Measurements from ENCODE around the gene KRTAP10-2.
"Not testable (repeated sequence)": the region's sequence is repeated elsewhere in the genome, so short reads cannot be mapped to it uniquely, and the experiment has no call there.

Gene KRTAP10-2

DNA sequence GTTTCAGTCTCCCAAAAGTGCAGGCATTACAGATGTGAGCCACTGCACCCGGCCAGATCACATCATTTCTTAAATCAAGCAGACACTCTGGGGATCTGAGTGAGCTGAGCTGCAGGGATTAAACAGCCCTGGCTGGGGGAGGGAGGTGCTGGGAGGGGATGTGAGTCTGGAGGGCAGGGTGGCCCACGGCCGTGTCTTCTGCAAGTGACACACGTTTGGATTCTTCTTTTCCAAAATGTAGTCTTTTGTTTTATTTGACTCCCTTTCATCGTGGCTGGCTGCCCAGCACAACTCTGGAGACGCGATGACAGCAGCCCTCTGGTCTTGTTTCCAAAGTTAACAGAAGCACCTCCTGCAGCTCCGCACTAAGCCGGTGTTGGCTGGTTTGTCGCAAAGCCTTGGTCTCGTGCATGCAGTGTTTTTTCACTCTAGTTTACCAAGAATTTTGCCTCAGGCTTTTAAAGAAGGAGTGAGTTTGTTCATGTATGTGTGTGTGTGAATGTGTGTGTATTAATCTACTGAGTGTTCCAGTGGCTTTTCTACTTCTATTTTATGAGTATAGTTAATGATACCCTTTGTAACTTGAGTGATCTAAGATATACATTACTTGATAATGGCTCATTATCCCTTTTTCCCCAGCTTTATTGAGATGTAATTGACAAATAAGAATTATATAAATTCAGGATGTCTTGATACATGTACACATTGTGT, 31.9 kb upstream of the KRTAP10-2 start:
- no peak for DNase-seq (ENCODE audit: low spot score)

DNA sequence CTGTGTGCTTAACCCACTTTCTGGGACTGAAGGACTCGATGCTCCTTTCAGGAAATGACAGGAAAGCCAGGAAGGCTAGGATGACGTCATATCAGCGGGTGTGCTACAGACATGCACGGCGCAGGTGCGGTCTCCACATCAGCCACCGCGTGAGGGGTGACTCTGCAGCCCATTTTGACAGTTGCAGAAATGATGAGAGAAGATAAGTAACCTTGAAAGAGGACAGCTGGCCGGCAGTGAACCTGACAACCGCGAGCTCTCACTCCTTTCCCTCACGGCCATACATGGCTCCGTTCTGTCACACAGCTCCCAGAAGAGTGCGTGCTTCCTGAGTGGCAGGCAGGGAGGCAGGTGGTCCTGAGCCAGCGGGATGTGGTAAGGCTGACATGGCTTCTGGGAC, 30.8 kb upstream of the KRTAP10-2 start:
- DNase-seq (ENCODE audit: low spot score) = no peak

DNA sequence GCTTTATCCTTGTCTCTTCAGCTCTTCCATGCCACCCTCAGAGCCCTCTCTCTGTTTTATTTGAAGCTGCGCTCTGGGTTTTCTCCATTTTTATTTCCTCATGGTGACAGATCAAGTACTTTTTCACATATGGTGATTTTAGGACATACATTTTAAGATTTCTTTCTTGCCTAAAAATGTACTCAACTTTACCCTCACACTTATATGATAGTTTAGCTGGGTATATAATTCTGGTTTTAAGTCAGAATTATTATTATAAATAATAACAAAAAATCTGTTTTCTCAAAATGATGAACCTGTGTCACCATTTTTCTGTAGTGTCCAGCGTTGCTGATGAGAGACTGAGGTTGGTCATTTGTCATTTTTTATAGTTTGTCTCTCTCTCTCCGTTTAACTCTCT, 29.9 kb upstream of the KRTAP10-2 start:
- DNase-seq (ENCODE audit: low spot score) = no peak

DNA sequence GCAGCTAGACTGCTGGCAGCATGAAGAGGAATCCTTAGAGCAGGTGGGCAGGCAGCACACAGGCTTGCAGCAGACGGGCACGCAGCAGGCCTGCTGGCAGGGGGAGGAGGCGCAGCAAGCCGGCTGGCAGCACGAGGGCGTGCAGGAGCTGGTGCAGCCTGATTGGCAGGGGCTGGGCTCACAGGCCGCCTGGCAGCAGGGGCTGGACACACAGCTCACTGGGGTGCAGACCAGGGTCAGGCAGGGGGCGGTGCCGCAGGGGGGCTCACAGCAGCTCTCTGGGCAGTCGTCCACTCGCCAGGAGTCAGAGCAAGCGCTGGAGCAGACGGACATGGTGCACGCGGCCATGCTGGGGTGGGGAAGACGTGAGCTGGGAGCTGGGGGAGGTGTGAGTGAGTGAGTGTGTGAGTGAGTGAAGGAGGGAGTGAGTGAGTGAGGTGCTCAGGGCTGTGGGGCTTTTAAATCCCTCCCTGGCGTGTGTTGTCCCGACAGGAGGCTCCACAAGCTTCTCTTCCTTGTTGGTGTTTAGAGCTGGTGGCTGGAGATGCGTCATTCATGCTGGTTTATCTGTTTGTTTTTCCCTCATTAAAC, 29.0 kb upstream of the KRTAP10-2 start, which contains the start of gene KRTAP10-5:
Gene KRTAP10-5 (minus strand): TSS at position 374 of the 591 bp plus-strand sequence. CDS start 26 bp downstream, at position 348.
- not testable (repeated sequence) for DNase-seq (ENCODE audit: low spot score)

DNA sequence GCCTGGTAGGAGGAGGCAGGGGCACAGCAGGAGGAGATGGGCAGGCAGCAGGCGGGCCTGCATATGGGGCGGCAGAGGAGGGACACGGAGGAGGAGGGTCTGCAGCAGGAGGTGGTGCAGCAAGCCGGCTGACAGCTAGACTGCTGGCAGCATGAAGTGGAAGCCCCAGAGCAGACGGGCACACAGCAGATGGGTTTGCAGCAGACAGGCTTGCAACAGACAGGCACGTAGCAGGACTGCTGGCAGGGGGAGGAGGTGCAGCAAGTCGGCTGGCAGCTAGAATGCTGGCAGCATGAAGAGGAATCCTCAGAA, 28.5 kb upstream of the KRTAP10-2 start:
- no peak for DNase-seq (ENCODE audit: low spot score)

DNA sequence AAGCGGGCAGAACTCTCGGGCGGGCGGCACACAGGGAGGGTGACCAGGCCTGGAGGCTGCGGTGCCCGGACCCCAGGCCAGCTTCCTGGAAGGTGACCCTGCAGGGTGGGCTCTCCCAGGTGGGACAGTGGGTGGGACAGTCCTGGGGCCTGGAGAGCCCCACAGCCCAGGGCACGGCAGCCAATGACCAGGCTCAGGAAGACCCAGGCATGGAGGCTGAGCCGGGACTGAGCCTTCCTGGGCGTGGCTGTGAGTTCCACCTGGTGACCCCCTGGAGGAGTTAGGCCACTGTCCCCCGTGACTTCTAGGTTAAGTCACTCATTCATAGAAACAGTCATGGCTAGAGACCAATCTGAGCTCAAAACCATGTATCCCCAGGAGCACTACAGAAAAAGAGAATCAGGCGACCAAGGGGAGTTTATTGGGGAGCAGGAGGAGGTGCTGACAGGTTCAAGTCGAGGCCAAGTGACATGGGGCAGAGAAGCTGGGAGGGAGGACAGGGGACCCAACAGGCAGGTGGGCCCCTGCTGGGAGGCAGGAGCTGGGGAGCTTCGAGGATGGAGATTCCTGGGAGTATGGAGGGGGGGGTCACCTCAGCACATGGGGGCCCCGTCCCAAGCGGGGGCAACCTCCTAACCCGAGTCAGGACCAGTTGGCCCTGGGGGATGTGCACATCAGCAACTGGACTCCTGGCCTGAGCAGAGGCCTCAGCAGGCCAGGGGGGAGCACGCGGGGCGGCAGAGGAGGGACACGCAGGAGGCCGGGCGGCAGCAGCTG, 27.9 kb upstream of the KRTAP10-2 start:
- no peak for DNase-seq (ENCODE audit: low spot score)

DNA sequence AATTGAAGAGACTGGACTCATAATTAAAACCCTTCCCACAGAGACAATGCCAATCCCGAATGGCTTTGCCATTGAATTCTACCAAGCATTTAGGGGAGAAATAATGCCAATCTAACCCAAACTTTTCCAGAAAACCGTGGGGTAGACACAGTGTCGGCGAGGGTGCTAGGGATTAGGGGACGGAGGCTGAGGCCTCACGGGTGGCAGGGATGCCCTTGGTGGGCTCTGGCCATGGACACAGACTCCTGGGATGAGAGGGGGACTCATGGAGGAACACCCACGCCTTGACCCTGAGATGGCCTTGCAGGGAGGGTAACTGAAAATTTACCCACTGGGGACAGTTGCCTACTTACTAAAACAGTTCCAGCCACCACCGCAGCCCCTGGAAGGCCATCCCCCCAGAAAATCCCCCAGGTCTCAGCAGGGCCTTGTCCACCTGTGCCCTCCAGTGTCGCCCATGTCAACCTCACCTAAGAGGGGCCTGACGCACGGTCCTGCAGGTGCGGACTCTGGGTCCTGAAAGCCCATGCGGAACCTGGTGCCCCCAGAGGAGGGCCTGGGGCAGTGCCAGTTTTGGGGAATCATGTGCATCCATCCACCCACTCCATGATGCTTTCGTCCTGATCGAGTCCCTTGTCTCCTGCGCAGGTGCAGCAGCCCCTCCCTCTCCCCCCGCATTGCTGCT, 27.2 kb upstream of the KRTAP10-2 start:
- DNase-seq (ENCODE audit: low spot score) = no peak

DNA sequence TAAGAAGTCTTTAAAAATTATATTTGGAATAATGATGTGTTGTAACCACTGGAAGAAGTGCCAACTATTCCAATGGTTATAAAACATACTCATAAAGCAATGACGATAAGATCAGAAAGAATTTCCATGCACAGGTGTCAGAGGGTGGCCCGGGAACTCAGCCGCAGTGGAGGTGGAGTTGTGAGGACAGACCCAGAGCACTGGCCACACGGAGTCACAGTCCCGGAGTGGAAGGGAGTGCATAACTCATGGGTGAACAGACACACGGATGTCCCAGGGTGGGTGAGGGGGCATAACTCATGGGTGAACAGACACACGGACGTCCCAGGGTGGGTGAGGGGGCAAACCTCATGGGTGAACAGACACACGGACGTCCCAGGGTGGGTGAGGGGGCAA, 24.7 kb upstream of the KRTAP10-2 start:
- DNase-seq (ENCODE audit: low spot score) = no peak

DNA sequence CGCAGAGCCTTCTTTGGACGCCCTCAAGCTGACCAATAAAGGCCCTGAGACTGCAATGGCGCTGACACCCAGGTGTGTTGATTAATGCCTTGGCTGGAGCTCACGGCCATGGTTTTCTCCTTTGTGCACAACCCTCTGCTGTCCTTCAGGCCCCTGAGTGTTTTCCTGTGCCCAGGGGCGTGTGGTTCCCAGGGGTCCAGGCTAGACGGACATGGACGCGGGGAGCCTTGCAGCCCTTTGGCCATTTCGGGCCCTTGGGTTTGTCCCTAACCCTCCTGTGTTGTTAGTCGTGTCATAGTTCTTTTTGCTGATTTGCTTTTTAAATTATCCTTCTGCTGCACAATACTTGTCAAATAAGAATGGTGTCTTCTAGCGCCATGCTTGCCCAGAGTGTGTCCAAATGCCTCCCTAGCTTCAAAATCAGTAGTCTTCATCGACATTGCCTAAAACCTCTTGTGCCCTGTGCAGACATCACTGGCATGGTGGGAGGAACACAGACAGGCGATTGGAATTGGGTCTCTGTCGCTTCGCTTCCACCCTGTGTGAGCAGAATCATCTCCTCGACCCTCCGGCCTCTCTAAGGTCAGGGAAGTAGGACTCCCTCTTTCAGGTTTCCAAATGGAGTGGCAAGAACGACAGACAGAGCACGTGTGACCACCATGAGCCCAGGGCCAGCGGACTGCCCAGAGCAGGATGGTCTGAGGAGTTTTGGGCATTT, 24.2 kb upstream of the KRTAP10-2 start:
- no peak for DNase-seq (ENCODE audit: low spot score)

DNA sequence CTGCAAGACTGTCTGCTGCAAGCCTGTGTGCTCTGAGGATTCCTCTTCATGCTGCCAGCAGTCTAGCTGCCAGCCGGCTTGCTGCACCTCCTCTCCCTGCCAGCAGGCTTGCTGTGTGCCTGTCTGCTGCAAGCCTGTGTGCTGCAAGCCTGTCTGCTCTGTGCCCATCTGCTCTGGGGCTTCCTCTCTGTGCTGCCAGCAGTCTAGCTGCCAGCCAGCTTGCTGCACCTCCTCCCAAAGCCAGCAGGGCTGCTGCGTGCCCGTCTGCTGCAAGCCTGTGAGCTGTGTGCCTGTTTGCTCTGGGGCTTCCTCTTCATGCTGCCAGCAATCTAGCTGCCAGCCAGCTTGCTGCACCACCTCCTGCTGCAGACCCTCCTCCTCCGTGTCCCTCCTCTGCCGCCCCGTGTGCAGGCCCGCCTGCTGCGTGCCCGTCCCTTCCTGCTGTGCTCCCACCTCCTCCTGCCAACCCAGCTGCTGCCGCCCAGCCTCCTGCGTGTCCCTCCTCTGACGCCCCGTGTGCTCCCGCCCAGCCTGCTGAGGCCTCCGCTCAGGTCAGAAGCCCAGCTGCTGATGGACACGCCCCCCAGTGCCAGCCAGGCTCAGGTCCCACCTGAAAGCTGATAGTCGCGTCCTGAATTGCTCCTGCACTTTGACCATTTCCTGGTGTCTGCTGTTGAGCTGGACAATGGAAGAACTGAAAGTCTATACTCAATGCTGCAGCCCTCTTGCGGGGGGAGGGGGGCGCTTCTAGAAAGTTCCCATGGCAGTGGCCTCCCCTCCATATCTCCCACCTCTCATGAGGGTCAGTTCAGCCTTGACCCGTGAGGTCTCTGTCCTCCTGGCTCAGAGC, 23.4 kb upstream of the KRTAP10-2 start:
- no peak for DNase-seq (ENCODE audit: low spot score)

DNA sequence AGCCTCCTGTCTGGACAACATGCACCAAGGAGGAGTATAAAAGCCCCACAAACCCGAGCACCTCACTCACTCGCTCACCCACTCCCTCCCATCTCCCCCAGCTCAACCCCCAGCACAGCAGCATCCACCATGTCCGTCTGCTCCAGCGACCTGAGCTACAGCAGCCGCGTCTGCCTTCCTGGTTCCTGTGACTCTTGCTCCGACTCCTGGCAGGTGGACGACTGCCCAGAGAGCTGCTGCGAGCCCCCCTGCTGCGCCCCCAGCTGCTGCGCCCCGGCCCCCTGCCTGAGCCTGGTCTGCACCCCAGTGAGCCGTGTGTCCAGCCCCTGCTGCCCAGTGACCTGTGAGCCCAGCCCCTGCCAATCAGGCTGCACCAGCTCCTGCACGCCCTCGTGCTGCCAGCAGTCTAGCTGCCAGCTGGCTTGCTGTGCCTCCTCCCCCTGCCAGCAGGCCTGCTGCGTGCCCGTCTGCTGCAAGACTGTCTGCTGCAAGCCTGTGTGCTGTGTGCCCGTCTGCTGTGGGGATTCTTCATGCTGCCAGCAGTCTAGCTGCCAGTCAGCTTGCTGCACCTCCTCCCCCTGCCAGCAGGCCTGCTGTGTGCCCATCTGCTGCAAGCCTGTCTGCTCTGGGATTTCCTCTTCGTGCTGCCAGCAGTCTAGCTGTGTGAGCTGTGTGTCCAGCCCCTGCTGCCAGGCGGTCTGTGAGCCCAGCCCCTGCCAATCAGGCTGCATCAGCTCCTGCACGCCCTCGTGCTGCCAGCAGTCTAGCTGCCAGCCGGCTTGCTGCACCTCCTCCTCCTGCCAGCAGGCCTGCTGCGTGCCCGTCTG, 22.5 kb upstream of the KRTAP10-2 start, which contains the start of gene KRTAP10-4:
Gene KRTAP10-4 (plus strand): TSS at position 100 of the 827 bp plus-strand sequence. CDS start 30 bp downstream, at position 130.
- DNase-seq (ENCODE audit: low spot score) = not testable (repeated sequence)

DNA sequence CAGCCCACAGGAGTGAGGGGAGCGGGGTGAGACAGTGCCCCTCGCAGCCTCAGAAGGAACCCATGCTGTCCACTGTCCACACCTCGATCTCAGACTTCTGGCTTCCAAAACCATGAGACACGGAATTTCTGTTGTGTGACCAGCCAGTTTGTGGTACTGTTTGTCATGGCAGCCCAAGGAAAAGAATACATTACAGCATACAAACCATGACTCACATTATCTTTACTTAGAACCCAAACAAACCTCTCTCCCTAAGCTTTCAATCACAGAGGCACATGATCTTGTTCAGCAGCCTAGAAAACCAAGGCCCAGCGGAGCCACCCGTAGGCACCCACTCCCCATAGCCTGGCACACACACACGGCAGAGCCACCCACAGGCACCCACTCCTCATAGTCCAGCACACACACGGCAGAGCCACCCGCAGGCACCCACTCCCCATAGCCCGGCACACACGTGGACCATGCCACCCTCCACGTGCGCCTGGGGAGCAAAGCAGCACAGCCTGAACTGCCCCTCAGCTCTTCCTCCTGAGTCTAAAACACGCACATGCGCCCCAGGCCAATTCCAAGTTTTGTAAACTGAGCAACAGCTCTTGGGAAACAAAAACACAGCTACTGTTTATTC, 21.8 kb upstream of the KRTAP10-2 start:
- DNase-seq (ENCODE audit: low spot score) = peak; percentile 25

DNA sequence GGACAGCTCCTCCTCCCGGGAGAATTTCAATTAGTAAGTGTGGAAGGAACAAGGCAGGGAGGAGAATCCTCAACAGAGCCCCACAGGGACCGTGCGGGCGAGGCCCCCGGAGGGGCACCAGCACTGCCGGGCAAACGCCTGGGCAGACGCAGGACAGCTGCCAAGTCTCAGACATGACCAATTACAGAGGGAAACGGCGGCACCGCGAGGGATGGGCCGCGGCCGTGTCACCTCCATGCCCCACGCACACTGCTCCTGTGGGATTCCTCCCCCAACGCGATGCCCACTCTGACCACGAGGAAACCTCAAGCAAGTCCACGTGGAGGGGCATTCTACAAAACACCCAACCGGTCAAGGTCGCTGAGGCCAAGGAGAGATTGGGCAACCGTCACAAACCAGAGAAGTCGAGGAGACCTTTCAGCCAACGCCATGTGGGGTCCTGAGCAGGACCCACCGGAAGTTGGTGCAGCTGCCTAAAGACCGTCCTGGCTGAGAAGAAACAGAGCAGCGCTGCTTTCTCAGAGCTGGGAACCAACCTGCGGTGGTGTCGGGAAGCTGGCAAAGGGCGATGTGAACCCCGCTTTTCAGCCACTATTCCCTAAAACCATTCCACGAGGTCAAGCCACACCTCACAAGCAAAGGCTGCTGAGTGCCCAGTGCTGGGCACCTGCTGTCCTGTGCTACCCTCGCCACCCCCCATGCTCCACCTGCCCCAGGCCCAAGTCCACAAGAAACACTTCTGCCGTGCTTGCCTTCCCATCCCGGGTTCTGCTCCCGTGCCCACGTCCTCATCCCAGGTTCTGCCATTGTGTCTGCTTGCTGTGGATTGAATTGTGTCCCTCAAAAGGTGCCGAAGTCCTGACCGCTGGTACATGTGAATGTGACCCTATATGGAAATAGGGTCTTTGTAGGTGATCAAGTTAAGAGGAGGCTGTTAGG, 20.8 kb upstream of the KRTAP10-2 start:
- DNase-seq (ENCODE audit: low spot score) = peak; percentile 27

DNA sequence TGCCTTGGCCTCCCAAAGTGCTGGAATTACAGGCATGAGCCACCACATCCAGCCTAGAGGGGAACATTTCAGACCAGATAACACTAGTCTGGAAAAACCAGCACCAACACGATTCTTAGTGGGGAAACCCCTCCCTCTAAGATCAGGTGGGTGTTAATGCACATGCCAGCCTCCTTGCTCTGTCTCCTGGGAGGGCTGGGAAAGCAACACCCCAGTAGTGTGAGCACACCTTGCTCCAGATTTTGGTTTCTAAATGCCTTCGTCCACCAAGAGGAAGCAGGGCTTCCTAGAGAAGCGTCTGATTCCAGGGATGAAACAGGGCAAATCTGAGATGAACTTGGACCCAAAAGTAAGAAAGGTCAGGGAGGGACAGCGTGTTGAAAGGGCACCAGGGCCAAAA, 20.0 kb upstream of the KRTAP10-2 start:
- no peak for DNase-seq (ENCODE audit: low spot score)

DNA sequence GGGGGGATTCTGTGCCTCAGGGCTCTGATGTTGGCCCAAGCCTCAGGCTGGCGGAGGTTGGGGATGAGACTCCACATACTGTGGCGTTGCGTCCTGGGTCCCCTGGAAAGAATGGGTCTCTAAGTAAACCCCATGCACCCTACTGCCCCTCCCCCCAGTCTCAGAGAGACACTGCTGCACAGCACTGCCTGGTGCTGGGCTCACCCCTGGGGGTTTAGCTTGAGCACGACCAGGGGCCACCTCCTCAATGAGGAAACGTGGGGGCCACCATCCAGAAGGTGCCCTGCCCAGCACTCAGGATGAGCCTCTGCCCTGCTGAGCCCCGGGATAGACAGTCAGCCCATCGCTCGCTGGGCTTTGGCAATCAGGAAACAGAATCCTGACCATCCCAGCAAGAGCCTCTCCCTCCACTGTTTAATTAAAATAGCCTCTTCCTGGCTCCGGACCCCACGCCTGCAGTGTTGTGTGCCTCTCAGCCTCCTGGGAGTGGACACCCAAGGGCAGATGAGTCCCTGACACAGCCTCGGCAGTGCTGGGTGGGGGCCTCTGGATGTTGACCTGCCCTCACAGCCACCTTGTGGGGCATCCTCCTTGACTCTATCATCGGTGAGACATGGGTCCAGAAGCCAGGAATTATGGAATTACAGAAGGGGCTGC, 18.7 kb upstream of the KRTAP10-2 start:
- DNase-seq (ENCODE audit: low spot score) = peak; percentile 17

DNA sequence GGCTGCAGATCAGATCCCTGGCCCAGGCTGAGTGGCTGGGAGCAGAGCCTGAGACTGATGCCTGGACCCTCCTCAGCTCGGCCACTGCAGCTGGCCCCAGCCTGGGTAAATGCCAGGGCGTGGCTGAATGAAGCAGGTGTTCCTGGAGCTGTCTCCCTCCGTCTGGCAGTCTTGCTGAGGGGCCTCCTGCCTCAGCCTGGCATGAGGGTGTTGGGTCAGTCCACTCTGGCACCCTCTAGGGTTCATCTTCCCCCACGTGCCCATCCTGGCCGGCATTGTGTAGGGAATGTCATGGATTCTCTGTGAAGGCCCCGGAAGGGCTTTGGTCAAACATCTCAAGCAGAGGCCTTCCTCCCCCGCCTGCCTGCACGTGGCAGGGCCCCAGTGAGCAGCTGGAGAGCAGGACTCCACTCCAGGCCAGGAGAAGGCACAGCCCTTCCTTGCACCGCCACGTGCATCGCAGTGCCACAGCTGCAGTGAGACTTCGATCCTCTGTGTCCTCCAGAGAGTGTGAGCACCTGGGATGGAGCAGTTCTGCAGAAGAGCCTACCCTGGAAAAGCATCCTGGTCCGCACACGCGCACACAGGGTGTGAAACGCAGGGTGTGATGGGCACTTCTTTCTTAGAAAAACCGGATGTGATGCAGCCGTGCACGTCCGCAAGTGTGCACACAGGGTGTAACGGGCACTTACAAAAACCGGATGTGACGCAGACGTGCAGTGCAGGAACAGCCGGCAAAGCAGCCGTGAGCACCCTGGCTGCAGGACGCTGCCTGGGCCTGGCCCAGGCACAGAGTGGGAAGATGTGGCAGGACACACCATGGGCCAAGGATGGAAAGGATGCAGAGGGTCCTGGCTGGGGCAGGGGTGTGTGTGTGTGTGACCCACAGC, 17.6 kb upstream of the KRTAP10-2 start:
- peak; percentile 23 for DNase-seq (ENCODE audit: low spot score)

DNA sequence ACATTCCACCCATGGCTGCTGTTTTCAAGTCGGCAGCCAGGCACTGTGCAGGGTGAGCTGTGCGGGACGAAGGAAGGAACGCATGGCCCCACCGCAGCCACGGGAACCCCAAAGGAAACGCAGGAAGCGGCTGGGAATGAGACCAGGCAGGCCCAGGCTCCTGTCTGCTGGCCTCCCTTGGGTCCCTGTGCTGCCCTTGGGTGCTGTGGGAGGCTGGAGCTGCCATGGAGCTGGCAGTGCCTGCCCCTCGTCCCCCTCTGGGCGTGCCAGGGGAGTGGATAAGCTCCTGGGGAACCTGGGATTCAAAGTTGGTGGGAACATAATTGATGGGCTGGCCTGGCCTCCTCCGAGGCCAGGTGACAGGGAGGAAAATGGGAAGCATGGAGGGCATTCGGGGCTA, 17.0 kb upstream of the KRTAP10-2 start:
- DNase-seq (ENCODE audit: low spot score) = peak; percentile 24
